Thoracic aorta (tissue), 2 donors: ENCODE measurements around the gene SPCS3. TPM values are rescaled to one million over a fixed set of nuclear protein-coding genes. Genes with fewer than 3 reads are reported as not detected.
"Not testable (repeated sequence)": the region's sequence is repeated elsewhere in the genome, so short reads cannot be mapped to it uniquely, and the experiment has no call there.

Experiments used
- ATAC-seq: fragments of 150-250 bp; one replicate; pipeline ENCODE4 v1.8.0; 2017; ENCODE audit warnings: low read depth; ENCODE audit not compliant: insufficient number of reproducible peaks, low FRiP score
- DNase-seq: peaks from one replicate; pipeline ENCODE4 v3.0.0-alpha.2; 2020; ENCODE audit warnings: low spot score
- H3K27ac ChIP-seq, 2 donors: fragments of 200-600 bp; sonication (generic); 1 replicate in 1 of 2; 2 replicates in 1 of 2; pipeline ENCODE4 v1.5.1; 2016; ENCODE audit warnings: mild to moderate bottlenecking in 2 of 2, moderate library complexity in 2 of 2
- H3K27me3 ChIP-seq: fragments of 200-600 bp; sonication (generic); replicated peaks from 2 replicates; pipeline ENCODE4 v1.6.0; 2016; ENCODE audit warnings: mild to moderate bottlenecking; ENCODE audit not compliant: insufficient read depth
- H3K36me3 ChIP-seq: fragments of 200-600 bp; sonication (generic); one replicate; pipeline ENCODE4 v1.5.1; 2016
- H3K4me1 ChIP-seq, 2 donors: fragments of 200-600 bp; sonication (generic); 1 replicate in 1 of 2; 2 replicates in 1 of 2; pipeline versions ENCODE4 v1.5.1 to v1.6.0; 2016; ENCODE audit warnings: low read depth in 2 of 2, mild to moderate bottlenecking in 1 of 2; ENCODE audit not compliant: control insufficient read depth in 1 of 2
- H3K4me3 ChIP-seq: fragments of 200-600 bp; sonication (generic); 2 replicates; pipeline ENCODE4 v1.5.1; 2016; ENCODE audit warnings: mild to moderate bottlenecking
- H3K9me3 ChIP-seq: fragments of 200-600 bp; sonication (generic); 2 replicates; pipeline ENCODE4 v1.5.1; 2016
- total RNA-seq, 2 donors: library from RNA; depleted of rRNA; stranded (reverse); fragments of >200 nt; gene quantifications; one replicate each; pipeline versions ENCODE4 v1.1.0 to v1.2.3, GENCODE V29; 2016
- TF ChIP-seq, protein P1 (sequence below): fragments of 200-600 bp; sonication (generic); IDR thresholded peaks from one replicate; pipeline ENCODE4 v1.5.1; 2019; ENCODE audit warnings: antibody characterized with exemption

Gene SPCS3
- total RNA-seq, 2 donors from 2014 or later, result 74.1 to 88.4 TPM

DNA sequence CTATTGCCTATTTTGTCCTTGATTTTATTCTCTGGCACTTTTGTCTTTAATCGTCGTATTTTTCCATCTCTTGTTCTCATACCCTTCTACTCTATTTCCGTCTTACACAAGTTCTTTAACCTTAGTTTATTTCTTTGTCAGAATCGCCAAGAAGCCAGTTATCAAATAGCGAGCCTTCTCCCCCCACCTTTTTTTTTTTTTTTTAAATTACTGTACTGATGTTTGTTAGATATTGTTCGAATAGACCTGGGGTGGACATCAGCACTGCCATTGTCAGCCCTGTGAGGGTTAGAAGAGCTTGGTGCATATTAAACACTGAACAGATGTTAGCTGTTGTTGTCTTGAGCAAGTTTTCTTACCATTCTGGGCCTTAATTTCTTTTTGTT, 1.2 kb downstream of the SPCS3 start:
- Histone ChIP-seq H3K27ac (peak overlapping the region; percentile 97 to 99), H3K36me3 (no peaks in the 10 kb centered on the region), H3K4me1 (peaks cover 23 to 37% of the 10 kb centered on the region in 2 donors), H3K4me3 (peak overlapping the region; percentile 92), H3K9me3 (no peaks in the 10 kb centered on the region), H3K27me3 (no peaks in the 10 kb centered on the region)
- TF ChIP-seq, protein P1, sequence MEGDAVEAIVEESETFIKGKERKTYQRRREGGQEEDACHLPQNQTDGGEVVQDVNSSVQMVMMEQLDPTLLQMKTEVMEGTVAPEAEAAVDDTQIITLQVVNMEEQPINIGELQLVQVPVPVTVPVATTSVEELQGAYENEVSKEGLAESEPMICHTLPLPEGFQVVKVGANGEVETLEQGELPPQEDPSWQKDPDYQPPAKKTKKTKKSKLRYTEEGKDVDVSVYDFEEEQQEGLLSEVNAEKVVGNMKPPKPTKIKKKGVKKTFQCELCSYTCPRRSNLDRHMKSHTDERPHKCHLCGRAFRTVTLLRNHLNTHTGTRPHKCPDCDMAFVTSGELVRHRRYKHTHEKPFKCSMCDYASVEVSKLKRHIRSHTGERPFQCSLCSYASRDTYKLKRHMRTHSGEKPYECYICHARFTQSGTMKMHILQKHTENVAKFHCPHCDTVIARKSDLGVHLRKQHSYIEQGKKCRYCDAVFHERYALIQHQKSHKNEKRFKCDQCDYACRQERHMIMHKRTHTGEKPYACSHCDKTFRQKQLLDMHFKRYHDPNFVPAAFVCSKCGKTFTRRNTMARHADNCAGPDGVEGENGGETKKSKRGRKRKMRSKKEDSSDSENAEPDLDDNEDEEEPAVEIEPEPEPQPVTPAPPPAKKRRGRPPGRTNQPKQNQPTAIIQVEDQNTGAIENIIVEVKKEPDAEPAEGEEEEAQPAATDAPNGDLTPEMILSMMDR, result no peak
- no peak for DNase-seq
- no peak for ATAC-seq

DNA sequence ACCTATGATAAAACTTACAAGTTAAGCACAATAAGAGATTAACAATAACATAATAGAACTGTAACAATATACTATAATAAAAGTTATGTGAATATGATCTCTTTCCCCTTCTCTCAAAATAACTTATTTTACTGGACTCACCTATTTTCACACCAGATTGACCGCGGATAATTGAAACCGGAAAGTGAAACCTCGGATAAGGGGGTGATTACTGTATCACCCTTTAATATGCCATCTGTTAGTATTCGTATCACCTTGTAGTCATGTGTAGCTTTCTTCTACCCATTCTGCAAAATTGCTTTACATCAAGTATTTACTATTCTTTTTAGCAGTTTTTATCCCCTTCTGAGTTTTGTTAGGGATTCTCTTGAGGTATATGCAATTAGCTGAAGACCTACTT, 1.8 kb downstream of the SPCS3 start:
- DNase-seq, result no peak
- ATAC-seq, result no peak
- Histone ChIP-seq H3K36me3 (no peaks in the 10 kb centered on the region), H3K27me3 (no peaks in the 10 kb centered on the region), H3K9me3 (no peaks in the 10 kb centered on the region), H3K27ac (peak overlapping the region; percentile 97 to 99), H3K4me3 (peak overlapping the region; percentile 92), H3K4me1 (peaks cover 29 to 37% of the 10 kb centered on the region in 2 donors)
- TF ChIP-seq, protein P1, result no peak

DNA sequence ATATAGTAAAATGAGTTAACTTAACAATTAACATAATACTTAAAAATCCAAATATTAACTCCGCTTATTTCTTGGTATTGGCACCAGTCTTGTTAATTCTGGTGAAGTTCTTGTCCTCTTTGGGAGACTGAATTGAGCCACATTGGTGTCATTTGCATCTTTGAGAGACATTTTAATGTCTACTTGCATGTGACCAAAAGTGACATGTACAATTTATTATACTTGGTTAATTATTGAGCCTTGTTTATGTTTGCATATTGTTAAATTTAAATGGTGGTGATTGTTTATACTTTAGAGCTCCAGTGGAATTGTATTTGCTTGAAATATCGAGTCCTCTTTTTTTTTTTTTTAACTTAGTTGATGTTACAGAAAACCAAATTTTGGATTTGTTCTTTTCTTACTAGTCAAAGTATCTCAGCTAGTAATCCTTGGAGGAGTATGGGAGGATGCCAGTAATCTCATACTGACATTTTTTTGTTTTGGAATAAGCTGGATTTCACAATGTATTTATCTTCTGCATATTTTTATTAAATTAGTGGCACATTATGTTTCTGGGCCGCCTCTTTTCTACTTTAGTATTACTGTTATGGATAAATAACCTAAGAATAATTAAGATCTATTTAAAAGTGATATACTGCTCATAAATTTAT, 3.9 kb downstream of the SPCS3 start:
- no peak overlapping the region for H3K4me3 ChIP-seq
- H3K9me3 ChIP-seq, result no peaks in the 10 kb centered on the region
- H3K4me1 ChIP-seq, result peaks cover 29 to 37% of the 10 kb centered on the region in 2 donors
- ATAC-seq, result no peak
- peaks cover 2% of the 10 kb centered on the region for H3K36me3 ChIP-seq
- no peaks in the 10 kb centered on the region for H3K27me3 ChIP-seq
- no peak overlapping the region for H3K27ac ChIP-seq
- no peak for DNase-seq
- TF ChIP-seq, protein P1, result no peak

DNA sequence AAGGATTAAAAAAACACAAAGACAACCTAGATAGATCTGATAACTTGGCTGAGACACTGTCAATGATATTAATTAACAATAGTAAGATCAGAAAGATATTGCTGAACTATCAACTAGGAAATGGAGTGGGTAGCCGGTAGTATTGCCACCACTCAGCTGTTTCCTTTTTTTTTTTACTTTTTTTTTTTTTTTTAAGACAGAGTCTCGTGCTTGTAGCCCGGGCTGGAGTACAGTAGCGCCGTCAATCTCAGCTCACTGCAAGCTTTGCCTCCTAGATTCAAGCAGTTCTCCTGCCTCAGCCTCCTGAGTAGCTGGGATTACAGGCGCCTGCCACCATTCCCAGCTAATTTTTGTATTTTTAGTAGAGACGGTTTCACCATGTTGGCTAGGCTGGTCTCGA, 5.1 kb downstream of the SPCS3 start:
- H3K36me3 ChIP-seq, result not testable (repeated sequence)

GRCh38 chr4:176333076-176333475, 13.3 kb downstream of the SPCS3 start:
- H3K27me3 ChIP-seq, result no peaks in the 10 kb centered on the region
- no peak for DNase-seq
- no peak for ATAC-seq
- H3K36me3 ChIP-seq, result peaks cover 3% of the 10 kb centered on the region
- TF ChIP-seq, protein P1, result no peak
- no peak overlapping the region for H3K4me3 ChIP-seq
- no peak overlapping the region for H3K27ac ChIP-seq
- no peaks in the 10 kb centered on the region for H3K9me3 ChIP-seq
- no peaks in the 10 kb centered on the region for H3K4me1 ChIP-seq

More for the DNA sequence above, 5.1 kb downstream of the SPCS3 start:
- not testable (repeated sequence) for ATAC-seq, H3K4me3 ChIP-seq, H3K27me3 ChIP-seq, H3K9me3 ChIP-seq, DNase-seq, H3K27ac ChIP-seq
- peaks cover 29 to 37% of the 10 kb centered on the region in 2 donors for H3K4me1 ChIP-seq

GRCh38 chr4:176334066-176334465, 14.3 kb downstream of the SPCS3 start:
- peaks cover 3% of the 10 kb centered on the region for H3K36me3 ChIP-seq
- H3K4me1 ChIP-seq, result no peaks in the 10 kb centered on the region
- TF ChIP-seq, protein P1, result no peak
- H3K9me3 ChIP-seq, result no peaks in the 10 kb centered on the region
- ATAC-seq, result no peak
- H3K4me3 ChIP-seq, result no peak overlapping the region
- H3K27ac ChIP-seq, result no peak overlapping the region
- no peaks in the 10 kb centered on the region for H3K27me3 ChIP-seq
- no peak for DNase-seq
